Ovary (tissue), 9 donors: ENCODE data around the gene ANKDD1A. TPM values are rescaled to one million over a fixed set of nuclear protein-coding genes. Genes with fewer than 3 reads are reported as not detected.

Experiments
- DNase-seq, 5 donors: peaks; one replicate each; pipeline ENCODE4 v3.0.0-alpha.2; 2019 to 2020
- H3K27ac ChIP-seq, 2 donors: fragments of 200-600 bp; one replicate each; pipeline versions ENCODE4 v1.5.1 to v1.8.0; 2019 to 2022
- H3K27me3 ChIP-seq: fragments of 200-600 bp; one replicate; pipeline ENCODE4 v1.8.0; 2022
- H3K36me3 ChIP-seq: fragments of 200-600 bp; sonication (generic); one replicate; pipeline ENCODE4 v1.5.1; 2019
- H3K4me1 ChIP-seq: one replicate; pipeline ENCODE4 v1.8.1; 2013; ENCODE audit warnings: mild to moderate bottlenecking, moderate library complexity; ENCODE audit not compliant: insufficient read depth
- H3K4me3 ChIP-seq: fragments of 200-600 bp; sonication (generic); one replicate; pipeline ENCODE4 v1.5.1; 2017
- H3K9me3 ChIP-seq, 2 donors: fragments of 200-600 bp in 1 of 2; sonication (generic) in 1 of 2; one replicate each; pipeline versions ENCODE4 v1.5.1 to v1.8.1; 2013 to 2019; ENCODE audit warnings: mild to moderate bottlenecking in 1 of 2, moderate library complexity in 1 of 2
- CTCF ChIP-seq, 3 donors: fragments of 450-650 bp in 2 of 3; fragments of 200-600 bp in 1 of 3; IDR thresholded peaks; one replicate each; pipeline versions ENCODE4 v1.5.1 to v1.8.0; 2016 to 2022; ENCODE audit warnings: antibody characterized with exemption in 3 of 3, mild to moderate bottlenecking in 1 of 3
- EP300 ChIP-seq: sonication (generic); formaldehyde crosslinking; IDR thresholded peaks from one replicate; pipeline ENCODE4 v1.6.1; 2017; ENCODE audit warnings: antibody characterized with exemption
- POLR2A ChIP-seq: fragments of 450-650 bp; IDR thresholded peaks from one replicate; pipeline ENCODE4 v1.6.1; 2017; ENCODE audit warnings: antibody characterized with exemption, mild to moderate bottlenecking, moderate library complexity
- WGBS, 3 donors: extraction: QIAGEN DNeasy Blood & Tissue Kit in 1 of 3; methylation state at CpG; one replicate each; pipeline versions ENCODE4 v1.1.5 to v1.1.7; 2013 to 2017; 5-methylcytosine and 5-hydroxymethylcytosine counted together
- intact Hi-C, 4 donors: fragments of 100-400 bp; cut with DNase I; formaldehyde crosslinking; loops; one replicate each; pipeline versions ENCODE4 v1.11.0 to v1.15.1; 2022 to 2023
- polyA plus RNA-seq, 2 donors: library from polyadenylated mRNA; stranded (reverse); fragments of 200-250 nt in 1 of 2; fragments of 350-450 nt in 1 of 2; fragmentation: Illumina TruSeq in 1 of 2; extraction: RNeasy Lipid Tissue Mini Kit (QIAGEN cat#74804) in 1 of 2; gene quantifications; one replicate each; pipeline ENCODE4 v1.2.3, GENCODE V29; 2013 to 2014
- total RNA-seq, 7 donors: library from RNA; depleted of rRNA in 2 of 7; stranded (reverse); fragments of >200 nt in 2 of 7; fragmentation: NEBNext Ultra II Directional in 3 of 7; extraction: Animal tissue kit (Norgen Biotek cat#: 25700) in 3 of 7; gene quantifications; one replicate each; pipeline versions ENCODE4 v1.1.0 to v1.2.4, GENCODE V29; 2016 to 2023
- donor health status: DM: no; HTN: no; CAD: no; lungs with moderate emphysema.
- donor health status: DM: no; HTN: no; CAD: no.
- donor health status: Bipolar disorder and iron deficiency.
- donor health status: DM: yes; HTN: yes; CAD: no.
- donor health status: DM: no; HTN: no; CAD: no.
- donor health status: DM: yes; HTN: yes; CAD: no.

The ANKDD1A gene
- total and polyA plus RNA-seq, 9 donors, result 5.7 to 29.4 (median 10.2) TPM

GRCh38 chr15:64944961-64945360 is 33.3 kb downstream of the ANKDD1A start:
- Histone ChIP-seq H3K4me3 (no peak overlapping the region), H3K36me3 (no peaks in the 10 kb centered on the region), H3K9me3 (no peaks in the 10 kb centered on the region), H3K27me3 (no peaks in the 10 kb centered on the region), H3K27ac (no peak overlapping the region), H3K4me1 (no peaks in the 10 kb centered on the region)
- no peak for DNase-seq
- intact Hi-C loops, result no loop called here
- TF ChIP-seq EP300, result no peak
- TF ChIP-seq POLR2A, result no peak
- no peak for TF ChIP-seq CTCF (IDR thresholded peaks at IDR 0.05)
- WGBS, 3 donors, result 60 to 68% (median 67%) methylated on average over 4 of the region's 4 CpGs

GRCh38 chr15:64947211-64947610 is 35.5 kb downstream of the ANKDD1A start:
- Histone ChIP-seq H3K27ac (no peak overlapping the region), H3K9me3 (no peaks in the 10 kb centered on the region), H3K36me3 (no peaks in the 10 kb centered on the region), H3K27me3 (no peaks in the 10 kb centered on the region), H3K4me3 (no peak overlapping the region), H3K4me1 (no peaks in the 10 kb centered on the region)
- intact Hi-C loops, result no loop called here
- no peak for DNase-seq
- TF ChIP-seq EP300 (no peak), CTCF (IDR thresholded peaks at IDR 0.05) (no peak), POLR2A (no peak)
- 80 to 89% (median 85%) methylated on average over 10 of the region's 10 CpGs for WGBS, 3 donors

GRCh38 chr15:64948916-64949315 is 37.2 kb downstream of the ANKDD1A start:
- Histone ChIP-seq H3K4me1 (no peaks in the 10 kb centered on the region), H3K4me3 (no peak overlapping the region), H3K9me3 (no peaks in the 10 kb centered on the region), H3K36me3 (no peaks in the 10 kb centered on the region), H3K27me3 (no peaks in the 10 kb centered on the region), H3K27ac (no peak overlapping the region)
- TF ChIP-seq CTCF (IDR thresholded peaks at IDR 0.05), result no peak
- no peak for TF ChIP-seq POLR2A
- TF ChIP-seq EP300, result no peak
- DNase-seq, result no peak
- WGBS, 3 donors, result 60 to 70% (median 69%) methylated on average over 9 of the region's 9 CpGs
- intact Hi-C loops, result no loop called here

- no peaks in the 10 kb centered on the region for H3K27me3 ChIP-seq
- no peak for DNase-seq
- intact Hi-C loops, result no loop called here
- no peak overlapping the region for H3K27ac ChIP-seq
- no peaks in the 10 kb centered on the region for H3K9me3 ChIP-seq
- WGBS, 3 donors, result 92 to 96% (median 95%) methylated on average over 11 of the region's 11 CpGs
- TF ChIP-seq CTCF (IDR thresholded peaks at IDR 0.05), result no peak
- no peak for TF ChIP-seq EP300
- TF ChIP-seq POLR2A, result no peak
- no peaks in the 10 kb centered on the region for H3K4me1 ChIP-seq
- no peaks in the 10 kb centered on the region for H3K36me3 ChIP-seq
- H3K4me3 ChIP-seq, result no peak overlapping the region
These were observed 37.9 kb downstream of the ANKDD1A start for GRCh38 chr15:64949383-64950186.
